Calu3 (cell line): ENCODE measurements around the gene FFAR4. TPM values are rescaled to one million over a fixed set of nuclear protein-coding genes. Genes with fewer than 3 reads are reported as not detected.

ENCODE experiments used
- BruUV-seq: library from RNA; stranded (reverse); fragments of 400-500 nt; replicated peaks from 2 replicates; lab custom pipeline; 2021; lab: Mats Ljungman, UMichigan
- CTCF ChIA-PET: fragments of 300-600 bp; sonication (Branson Sonifier 250); formaldehyde crosslinking; loops from one replicate; lab custom pipeline; 2022; ENCODE audit warnings: antibody characterized with exemption; lab: Charles Lee
- DNase-seq: peaks from one replicate; pipeline ENCODE4 v3.0.0; 2022
- H3K27ac Mint-ChIP-seq: one replicate; pipeline ENCODE4 v1.8.0; 2022; ENCODE audit warnings: mixed read lengths; ENCODE audit not compliant: unreplicated experiment
- H3K27me3 Mint-ChIP-seq: one replicate; pipeline ENCODE4 v1.8.0; 2022; ENCODE audit warnings: mixed read lengths; ENCODE audit not compliant: unreplicated experiment
- H3K36me3 Mint-ChIP-seq: one replicate; pipeline ENCODE4 v1.8.0; 2022; ENCODE audit warnings: mild to moderate bottlenecking, moderate library complexity, mixed read lengths; ENCODE audit not compliant: insufficient read depth, unreplicated experiment
- H3K4me1 Mint-ChIP-seq: one replicate; pipeline ENCODE4 v1.8.0; 2022; ENCODE audit warnings: mild to moderate bottlenecking, low read depth, mixed read lengths; ENCODE audit not compliant: unreplicated experiment
- H3K4me3 Mint-ChIP-seq: one replicate; pipeline ENCODE4 v1.8.0; 2022; ENCODE audit warnings: mild to moderate bottlenecking, low read depth, moderate library complexity, mixed read lengths; ENCODE audit not compliant: unreplicated experiment
- H3K9me3 Mint-ChIP-seq: one replicate; pipeline ENCODE4 v1.8.0; 2022; ENCODE audit warnings: low read depth, mixed read lengths; ENCODE audit not compliant: unreplicated experiment
- CTCF ChIP-seq: fragments of 200-600 bp; IDR thresholded peaks from one replicate; pipeline ENCODE4 v1.8.0; 2022; ENCODE audit warnings: antibody characterized with exemption; ENCODE audit not compliant: unreplicated experiment
- intact Hi-C: fragments of 100-400 bp; cut with micrococcal nuclease; formaldehyde crosslinking; loops from one replicate; pipeline ENCODE4 v1.10.0; 2022; ENCODE audit not compliant: unreplicated experiment
- total RNA-seq: library from RNA; stranded (reverse); gene quantifications from 2 replicates; pipeline ENCODE4 v1.2.3, GENCODE V29; 2022

Gene FFAR4
- total RNA-seq, 1 experiment from 2014 or later = 0.97 TPM

GRCh38 chr10:93613126-93613525 lies 46.7 kb downstream of the FFAR4 start:
- no peaks in the 10 kb centered on the region for H3K4me1 Mint-ChIP-seq
- CTCF ChIA-PET = no interaction called here
- H3K27me3 Mint-ChIP-seq = peaks cover 12% of the 10 kb centered on the region
- no TSS peak for BruUV-seq
- H3K9me3 Mint-ChIP-seq = no peaks in the 10 kb centered on the region
- no peak overlapping the region for H3K27ac Mint-ChIP-seq
- H3K4me3 Mint-ChIP-seq = no peak overlapping the region
- no peak for TF ChIP-seq CTCF
- DNase-seq = no peak
- no peaks in the 10 kb centered on the region for H3K36me3 Mint-ChIP-seq
- intact Hi-C loops = no loop called here

GRCh38 chr10:93614101-93614825 lies 47.8 kb downstream of the FFAR4 start:
- intact Hi-C loops = no loop called here
- no peak for DNase-seq
- CTCF ChIA-PET = no interaction called here

GRCh38 chr10:93615576-93616235 lies 49.2 kb downstream of the FFAR4 start:
- DNase-seq = no peak
- no peaks in the 10 kb centered on the region for H3K36me3 Mint-ChIP-seq
- no peaks in the 10 kb centered on the region for H3K4me1 Mint-ChIP-seq
- no peak overlapping the region for H3K4me3 Mint-ChIP-seq
- BruUV-seq = no TSS peak
- no peak for TF ChIP-seq CTCF
- H3K27ac Mint-ChIP-seq = no peak overlapping the region
- H3K27me3 Mint-ChIP-seq = peaks cover 4% of the 10 kb centered on the region
- no peaks in the 10 kb centered on the region for H3K9me3 Mint-ChIP-seq
- CTCF ChIA-PET = no interaction called here
- intact Hi-C loops = no loop called here

More at GRCh38 chr10:93614101-93614825, 47.8 kb downstream of the FFAR4 start:
- Mint-ChIP-seq H3K27me3 (peaks cover 3% of the 10 kb centered on the region), H3K27ac (no peak overlapping the region), H3K4me3 (no peak overlapping the region), H3K36me3 (no peaks in the 10 kb centered on the region), H3K9me3 (no peaks in the 10 kb centered on the region), H3K4me1 (no peaks in the 10 kb centered on the region)
- no peak for TF ChIP-seq CTCF
- BruUV-seq = no TSS peak

GRCh38 chr10:93620925-93621324 lies 54.5 kb downstream of the FFAR4 start:
- Mint-ChIP-seq H3K4me3 (no peak overlapping the region), H3K27me3 (peaks cover 13% of the 10 kb centered on the region), H3K9me3 (no peaks in the 10 kb centered on the region), H3K27ac (no peak overlapping the region), H3K4me1 (no peaks in the 10 kb centered on the region), H3K36me3 (no peaks in the 10 kb centered on the region)
- no TSS peak for BruUV-seq
- no peak for TF ChIP-seq CTCF
- no peak for DNase-seq
- intact Hi-C loops = no loop called here
- CTCF ChIA-PET = no interaction called here
